Measurements from ENCODE around the gene GHRHR. TPM values are rescaled to one million over a fixed set of nuclear protein-coding genes. Genes with fewer than 3 reads are reported as not detected.

The GHRHR gene
- total and polyA plus RNA-seq, 2 donors (not counting 1 experiment from before 2014, with no cell fraction given) = not detected

GRCh38 chr7:30931929-30932540 lies 31.7 kb upstream of the GHRHR start:
- Histone ChIP-seq H3K27ac (ENCODE audit: low read length in 2 of 2) (no peak overlapping the region), H3K36me3 (replicated peaks in 1 of 2; ENCODE audit: control extremely low read depth in 1 of 2, control insufficient read depth in 1 of 2, extremely low read depth in 1 of 2, insufficient read depth in 2 of 2, low read length in 1 of 2) (no peaks in the 10 kb centered on the region), H4K20me1 (ENCODE audit: control insufficient read depth, insufficient read depth, low read length, poor library complexity, severe bottlenecking) (no peaks in the 10 kb centered on the region), H3K27me3 (replicated peaks in 1 of 4; ENCODE audit: control extremely low read depth in 1 of 4, control insufficient read depth in 3 of 4, insufficient read depth in 4 of 4, low read length in 3 of 4) (peaks cover 0 to 10% (median 0%) of the 10 kb centered on the region in 4 experiments), H3K9ac (ENCODE audit: low read length) (no peak overlapping the region), H3K79me2 (ENCODE audit: control insufficient read depth, insufficient read depth, low read length) (no peaks in the 10 kb centered on the region), H3K9me3 (ENCODE audit: control extremely low read depth in 1 of 3, control insufficient read depth in 2 of 3, insufficient read depth in 1 of 3, low read length in 2 of 3) (peaks cover 0 to 14% (median 0%) of the 10 kb centered on the region in 3 donors), H3K4me3 (ENCODE audit: control extremely low read depth in 1 of 5, extremely low read depth in 1 of 5, insufficient read depth in 1 of 5, low read depth in 2 of 5, low read length in 4 of 5) (no peak overlapping the region), H3K4me2 (replicated peaks; ENCODE audit: low read depth, low read length, poor library complexity, severe bottlenecking) (no peak overlapping the region), H3K4me1 (ENCODE audit: control insufficient read depth in 2 of 2, insufficient read depth in 2 of 2, low read length in 2 of 2) (no peaks in the 10 kb centered on the region), H2AFZ (ENCODE audit: insufficient read depth, low read depth, low read length, poor library complexity, severe bottlenecking) (no peak overlapping the region)
- Mint-ChIP-seq H3K4me3 (no peak overlapping the region), H3K9me3 (ENCODE audit: insufficient read depth) (no peaks in the 10 kb centered on the region), H3K27ac (no peak overlapping the region), H3K27me3 (peaks cover 5% of the 10 kb centered on the region), H3K4me1 (no peaks in the 10 kb centered on the region)
- POLR2A ChIA-PET = no interaction called here
- WGBS (ENCODE audit: insufficient coverage) = 85% methylated on average over 7 of the region's 9 CpGs
- intact Hi-C loops (cut with micrococcal nuclease) = no loop called here
- DNase-seq = no peak
- CTCF ChIA-PET = no interaction called here
- no peak for TF ChIP-seq CTCF (IDR thresholded peaks at IDR 0.05)
- no peak for TF ChIP-seq EZH2 (IDR thresholded peaks at IDR 0.05; ENCODE audit: borderline replicate concordance, insufficient read depth, low read depth, low read length, poor library complexity, severe bottlenecking)
- no peak for ATAC-seq (ENCODE audit: low read depth)

DNA sequence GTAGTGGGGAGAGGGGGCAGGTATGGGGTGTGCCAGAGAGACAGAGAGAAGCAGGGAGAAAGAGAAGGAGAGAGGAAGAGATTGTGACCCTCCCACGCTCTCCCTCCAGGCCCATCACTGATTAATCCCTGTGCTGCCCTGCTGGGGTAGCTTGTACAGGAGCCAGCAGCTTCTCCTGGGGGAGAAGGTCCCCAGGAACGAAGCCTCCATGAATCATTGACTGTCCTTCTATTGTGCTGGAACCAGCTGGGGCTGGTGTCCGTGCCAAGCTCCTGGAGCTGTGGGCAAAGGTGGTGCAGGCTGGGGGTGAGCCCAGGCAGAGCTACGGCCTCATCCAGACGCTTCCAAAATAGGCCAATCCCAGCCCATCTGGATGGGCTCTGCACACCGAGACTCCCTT lies 31.2 kb upstream of the GHRHR start:
- no peak overlapping the region for H3K4me2 ChIP-seq (replicated peaks; ENCODE audit: low read depth, low read length, poor library complexity, severe bottlenecking)
- Mint-ChIP-seq H3K9me3 (ENCODE audit: insufficient read depth) (no peaks in the 10 kb centered on the region), H3K4me1 (no peaks in the 10 kb centered on the region), H3K27me3 (peaks cover 5% of the 10 kb centered on the region), H3K4me3 (no peak overlapping the region), H3K27ac (no peak overlapping the region)
- H2AFZ ChIP-seq (ENCODE audit: insufficient read depth, low read depth, low read length, poor library complexity, severe bottlenecking) = no peak overlapping the region
- H3K4me1 ChIP-seq (ENCODE audit: control insufficient read depth in 2 of 2, insufficient read depth in 2 of 2, low read length in 2 of 2) = no peaks in the 10 kb centered on the region
- H3K27me3 ChIP-seq (replicated peaks in 1 of 4; ENCODE audit: control extremely low read depth in 1 of 4, control insufficient read depth in 3 of 4, insufficient read depth in 4 of 4, low read length in 3 of 4) = peaks cover 0 to 10% (median 0%) of the 10 kb centered on the region in 4 experiments
- H3K36me3 ChIP-seq (replicated peaks in 1 of 2; ENCODE audit: control extremely low read depth in 1 of 2, control insufficient read depth in 1 of 2, extremely low read depth in 1 of 2, insufficient read depth in 2 of 2, low read length in 1 of 2) = no peaks in the 10 kb centered on the region
- H4K20me1 ChIP-seq (ENCODE audit: control insufficient read depth, insufficient read depth, low read length, poor library complexity, severe bottlenecking) = no peaks in the 10 kb centered on the region
- DNase-seq (no peak), ATAC-seq (ENCODE audit: low read depth) (no peak)
- no peak overlapping the region for H3K9ac ChIP-seq (ENCODE audit: low read length)
- intact Hi-C loops (cut with micrococcal nuclease) = no loop called here
- CTCF ChIA-PET = no interaction called here
- peaks cover 0 to 9% (median 0%) of the 10 kb centered on the region in 3 donors for H3K9me3 ChIP-seq (ENCODE audit: control extremely low read depth in 1 of 3, control insufficient read depth in 2 of 3, insufficient read depth in 1 of 3, low read length in 2 of 3)
- WGBS (ENCODE audit: insufficient coverage) = 82% methylated on average over 5 of the region's 6 CpGs
- TF ChIP-seq CTCF (IDR thresholded peaks at IDR 0.05) (no peak), EZH2 (IDR thresholded peaks at IDR 0.05; ENCODE audit: borderline replicate concordance, insufficient read depth, low read depth, low read length, poor library complexity, severe bottlenecking) (no peak)
- H3K4me3 ChIP-seq (ENCODE audit: control extremely low read depth in 1 of 5, extremely low read depth in 1 of 5, insufficient read depth in 1 of 5, low read depth in 2 of 5, low read length in 4 of 5) = no peak overlapping the region
- POLR2A ChIA-PET = no interaction called here
- no peaks in the 10 kb centered on the region for H3K79me2 ChIP-seq (ENCODE audit: control insufficient read depth, insufficient read depth, low read length)
- H3K27ac ChIP-seq (ENCODE audit: low read length in 2 of 2) = no peak overlapping the region

Measured in B cell (primary cell).